ENCODE results near the gene RBMS3. TPM values are rescaled to one million over a fixed set of nuclear protein-coding genes. Genes with fewer than 3 reads are reported as not detected.

RBMS3 gene
- total and polyA plus RNA-seq, 2 of the 8 experiments (the other 6 are each of a cell fraction or from before 2014, with no cell fraction given), result 3.7 to 6.9 TPM

GRCh38 chr3:29319798-29320197 is 38.9 kb downstream of the RBMS3 start:
- no peaks in the 10 kb centered on the region for H3K27me3 ChIP-seq (replicated peaks in 1 of 4; ENCODE audit: control insufficient read depth in 3 of 4, extremely low read depth in 1 of 4, insufficient read depth in 3 of 4, low read length in 3 of 4)
- no peak overlapping the region for H3K4me2 ChIP-seq (ENCODE audit: insufficient read depth in 1 of 2, low read depth in 2 of 2, low read length in 2 of 2)
- H4K8ac ChIP-seq (ENCODE audit: extremely low read depth, insufficient read depth, low read length), result no peak overlapping the region
- H3K4ac ChIP-seq (replicated peaks; ENCODE audit: insufficient read length, low read depth, low read length), result no peak overlapping the region
- no peaks in the 10 kb centered on the region for H3K23me2 ChIP-seq (ENCODE audit: low read depth, low read length)
- H2AK5ac ChIP-seq (ENCODE audit: low read depth, low read length), result no peak overlapping the region
- no peak overlapping the region for H3K9ac ChIP-seq (replicated peaks in 1 of 4; ENCODE audit: extremely low read depth in 1 of 4, low read depth in 3 of 4, low read length in 3 of 4)
- no peak overlapping the region for H3K14ac ChIP-seq (ENCODE audit: insufficient read length)
- no peaks in the 10 kb centered on the region for H3K4me1 ChIP-seq (replicated peaks in 1 of 4; ENCODE audit: control insufficient read depth in 3 of 4, insufficient read depth in 4 of 4, low read length in 3 of 4)
- DNase-seq (ENCODE audit: low read depth in 1 of 2, low spot score in 2 of 2) (no peak), FAIRE-seq (no peak)
- H4K5ac ChIP-seq (ENCODE audit: insufficient read length, low read depth, low read length), result no peak overlapping the region
- H2BK120ac ChIP-seq (replicated peaks; ENCODE audit: low read depth, low read length), result no peak overlapping the region
- H2BK12ac ChIP-seq (ENCODE audit: low read depth, low read length), result no peak overlapping the region
- no peak overlapping the region for H3K56ac ChIP-seq (replicated peaks; ENCODE audit: insufficient read length, low read depth, low read length)
- no peaks in the 10 kb centered on the region for H3K36me3 ChIP-seq (ENCODE audit: control insufficient read depth in 2 of 4, insufficient read depth in 4 of 4, low read length in 3 of 4)
- no peaks in the 10 kb centered on the region for H4K20me1 ChIP-seq (replicated peaks in 1 of 2; ENCODE audit: control insufficient read depth in 1 of 2, insufficient read depth in 2 of 2, low read length in 2 of 2)
- no peak overlapping the region for H3K27ac ChIP-seq (ENCODE audit: low read depth, low read length)
- no peaks in the 10 kb centered on the region for H3K9me3 ChIP-seq (ENCODE audit: insufficient read depth in 2 of 2, low read depth in 1 of 2, low read length in 1 of 2)
- no peaks in the 10 kb centered on the region for H3K79me2 ChIP-seq (ENCODE audit: control insufficient read depth in 1 of 2, insufficient read depth in 2 of 2, low read length in 2 of 2)
- POLR2A ChIA-PET (ENCODE audit: partially characterized antibody), result no interaction called here
- H2BK15ac ChIP-seq (ENCODE audit: low read length), result no peak overlapping the region
- no peak overlapping the region for H2BK20ac ChIP-seq (ENCODE audit: low read length)
- no peak overlapping the region for H3K4me3 ChIP-seq (ENCODE audit: extremely low read depth in 1 of 4, insufficient read depth in 2 of 4, low read depth in 3 of 4, low read length in 4 of 4)
- no peak overlapping the region for H3K23ac ChIP-seq (ENCODE audit: insufficient read length)
- no peak overlapping the region for H2AFZ ChIP-seq (ENCODE audit: low read length)
- H4K91ac ChIP-seq (replicated peaks; ENCODE audit: insufficient read length, low read length), result no peak overlapping the region
- H3K79me1 ChIP-seq (ENCODE audit: low read depth, low read length), result no peaks in the 10 kb centered on the region
- 92% methylated on average over 2 of the region's 2 CpGs; no CpG with 5 or more reads in 1 of the 2 experiments for WGBS, 2 experiments (ENCODE audit: extremely low coverage in 1 of 2, insufficient coverage in 1 of 2, insufficient read length in 1 of 2, insufficient replicate concordance in 2 of 2, low coverage in 1 of 2, low lambda C conversion rate in 2 of 2, missing lambda C conversion rate in 1 of 2)
- CTCF ChIA-PET (ENCODE audit: partially characterized antibody), result no interaction called here
- no peak overlapping the region for H3K18ac ChIP-seq (ENCODE audit: extremely low read depth, low read length)
- H2BK5ac ChIP-seq (ENCODE audit: low read depth, low read length), result no peak overlapping the region
- TF ChIP-seq CEBPB (IDR thresholded peaks at IDR 0.05; ENCODE audit: low read depth, low read length) (no peak), PHF8 (conservative IDR thresholded peaks at IDR 0.05; ENCODE audit: low read depth, low read length) (no peak), CHD1 (IDR thresholded peaks at IDR 0.05; ENCODE audit: low read depth, low read length) (no peak), CREB1 (IDR thresholded peaks at IDR 0.05) (no peak), ATF3 (IDR thresholded peaks at IDR 0.05; ENCODE audit: insufficient read depth, low read depth, low read length) (no peak), ASH2L (IDR thresholded peaks at IDR 0.05; ENCODE audit: low read length) (no peak), FOSL1 (IDR thresholded peaks at IDR 0.05; ENCODE audit: insufficient read depth, low read depth, low read length) (no peak), GABPA (IDR thresholded peaks at IDR 0.05; ENCODE audit: borderline replicate concordance, insufficient read depth, low read length) (no peak), TAF7 (optimal IDR thresholded peaks at IDR 0.05; ENCODE audit: borderline replicate concordance, low read depth, low read length) (no peak), CHD2 (IDR thresholded peaks at IDR 0.05; ENCODE audit: low read length) (no peak)
